Measurements from ENCODE around the gene ZNF860. TPM values are rescaled to one million over a fixed set of nuclear protein-coding genes. Genes with fewer than 3 reads are reported as not detected.

The ZNF860 gene
- total and polyA plus RNA-seq, 2 donors (not counting 1 experiment from before 2014, with no cell fraction given) = 16.2 to 41.4 TPM

DNA sequence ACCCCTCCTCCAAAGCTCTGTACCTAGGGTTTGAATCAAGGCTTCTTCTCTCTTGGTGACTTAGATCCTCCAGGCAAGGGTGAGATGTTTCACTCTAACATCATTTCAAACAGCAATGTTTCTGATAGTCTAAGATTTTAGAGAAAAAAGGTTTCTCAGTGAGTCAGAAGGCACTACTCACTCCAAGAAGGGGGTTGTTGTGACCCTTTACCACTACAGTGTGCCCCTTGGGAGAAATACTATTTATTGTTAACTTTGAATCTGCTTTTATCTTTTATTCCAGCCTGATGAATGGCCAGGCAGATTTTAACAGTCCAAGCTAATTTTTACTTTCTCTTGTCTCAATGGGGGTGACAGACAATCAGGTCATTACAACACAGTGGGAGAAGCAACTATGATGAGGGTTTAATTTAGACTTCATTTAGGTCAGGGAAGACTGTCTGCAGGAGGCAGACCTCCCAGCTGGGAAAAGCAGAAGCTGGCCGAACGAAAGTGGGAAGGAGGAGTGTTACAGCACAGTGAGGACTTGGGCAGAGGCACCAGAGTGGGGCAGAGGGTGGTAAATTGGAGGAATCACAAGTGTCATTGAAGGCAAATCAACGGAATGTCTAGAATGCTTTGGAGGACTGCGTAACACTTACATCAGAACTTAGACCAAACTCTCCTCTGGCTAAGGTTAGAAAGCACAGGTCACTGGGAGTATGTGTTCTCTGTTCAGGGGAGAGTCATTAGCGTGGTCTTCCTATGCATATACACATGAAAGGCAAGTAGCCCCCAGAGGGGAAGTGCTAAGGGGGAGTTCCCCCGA lies 21.2 kb downstream of the ZNF860 start:
- H2AFZ ChIP-seq (ENCODE audit: insufficient read depth, low read depth, low read length, poor library complexity, severe bottlenecking) = no peak overlapping the region
- H3K4me3 ChIP-seq (ENCODE audit: control extremely low read depth in 1 of 5, extremely low read depth in 1 of 5, insufficient read depth in 1 of 5, low read depth in 2 of 5, low read length in 4 of 5) = no peak overlapping the region
- WGBS (ENCODE audit: insufficient coverage) = 30% methylated on average over 3 of the region's 6 CpGs
- CTCF ChIA-PET = interaction anchor here (1.1 to 1.5 kb wide), 2 partner anchors 20 to 141 kb away, joined by 3 read pairs; no protein-coding TSS in a partner anchor
- ATAC-seq (ENCODE audit: low read depth) (no peak), DNase-seq (no peak)
- no peak overlapping the region for H3K9ac ChIP-seq (ENCODE audit: low read length)
- no peaks in the 10 kb centered on the region for H4K20me1 ChIP-seq (ENCODE audit: control insufficient read depth, insufficient read depth, low read length, poor library complexity, severe bottlenecking)
- Mint-ChIP-seq H3K27ac (peak overlapping the region; percentile 81), H3K4me3 (peak overlapping the region; percentile 8), H3K27me3 (no peaks in the 10 kb centered on the region), H3K9me3 (ENCODE audit: insufficient read depth) (no peaks in the 10 kb centered on the region), H3K4me1 (peaks cover 68% of the 10 kb centered on the region)
- peak overlapping the region; percentile 0 for H3K4me2 ChIP-seq (replicated peaks; ENCODE audit: low read depth, low read length, poor library complexity, severe bottlenecking)
- no peak for TF ChIP-seq EZH2 (IDR thresholded peaks at IDR 0.05; ENCODE audit: borderline replicate concordance, insufficient read depth, low read depth, low read length, poor library complexity, severe bottlenecking)
- TF ChIP-seq CTCF (IDR thresholded peaks at IDR 0.05) = no peak
- intact Hi-C loops (cut with micrococcal nuclease) = no loop called here
- peaks cover 39% of the 10 kb centered on the region in 2 donors for H3K4me1 ChIP-seq (ENCODE audit: control insufficient read depth in 2 of 2, insufficient read depth in 2 of 2, low read length in 2 of 2)
- POLR2A ChIA-PET = no interaction called here
- H3K9me3 ChIP-seq (ENCODE audit: control extremely low read depth in 1 of 3, control insufficient read depth in 2 of 3, insufficient read depth in 1 of 3, low read length in 2 of 3) = peaks cover 0 to 3% (median 0%) of the 10 kb centered on the region in 3 donors
- peak overlapping the region in 1 of 2 donors; percentile 30 for H3K27ac ChIP-seq (ENCODE audit: low read length in 2 of 2)
- no peaks in the 10 kb centered on the region for H3K27me3 ChIP-seq (replicated peaks in 1 of 4; ENCODE audit: control extremely low read depth in 1 of 4, control insufficient read depth in 3 of 4, insufficient read depth in 4 of 4, low read length in 3 of 4)
- peaks cover 0 to 4% of the 10 kb centered on the region in 2 experiments for H3K36me3 ChIP-seq (replicated peaks in 1 of 2; ENCODE audit: control extremely low read depth in 1 of 2, control insufficient read depth in 1 of 2, extremely low read depth in 1 of 2, insufficient read depth in 2 of 2, low read length in 1 of 2)
- no peaks in the 10 kb centered on the region for H3K79me2 ChIP-seq (ENCODE audit: control insufficient read depth, insufficient read depth, low read length)

GRCh38 chr3:32003380-32003779 lies 21.8 kb downstream of the ZNF860 start:
- ChIA-PET CTCF (interaction anchor here (1.1 kb wide), 1 partner anchor 21 kb away, joined by 3 read pairs; no protein-coding TSS in a partner anchor), POLR2A (no interaction called here)
- no peaks in the 10 kb centered on the region for H4K20me1 ChIP-seq (ENCODE audit: control insufficient read depth, insufficient read depth, low read length, poor library complexity, severe bottlenecking)
- Mint-ChIP-seq H3K4me1 (peaks cover 63% of the 10 kb centered on the region), H3K27me3 (no peaks in the 10 kb centered on the region), H3K9me3 (ENCODE audit: insufficient read depth) (no peaks in the 10 kb centered on the region), H3K27ac (peak overlapping the region; percentile 81), H3K4me3 (no peak overlapping the region)
- no peak for DNase-seq
- H3K79me2 ChIP-seq (ENCODE audit: control insufficient read depth, insufficient read depth, low read length) = no peaks in the 10 kb centered on the region
- H3K9ac ChIP-seq (ENCODE audit: low read length) = no peak overlapping the region
- no peak overlapping the region for H3K27ac ChIP-seq (ENCODE audit: low read length in 2 of 2)
- intact Hi-C loops (cut with micrococcal nuclease) = no loop called here
- 100% methylated on average over 3 of the region's 3 CpGs for WGBS (ENCODE audit: insufficient coverage)
- ATAC-seq (ENCODE audit: low read depth) = no peak
- peaks cover 0 to 7% (median 0%) of the 10 kb centered on the region in 3 donors for H3K9me3 ChIP-seq (ENCODE audit: control extremely low read depth in 1 of 3, control insufficient read depth in 2 of 3, insufficient read depth in 1 of 3, low read length in 2 of 3)
- H3K4me1 ChIP-seq (ENCODE audit: control insufficient read depth in 2 of 2, insufficient read depth in 2 of 2, low read length in 2 of 2) = peaks cover 39% of the 10 kb centered on the region in 2 donors
- no peaks in the 10 kb centered on the region for H3K27me3 ChIP-seq (replicated peaks in 1 of 4; ENCODE audit: control extremely low read depth in 1 of 4, control insufficient read depth in 3 of 4, insufficient read depth in 4 of 4, low read length in 3 of 4)
- H3K36me3 ChIP-seq (replicated peaks in 1 of 2; ENCODE audit: control extremely low read depth in 1 of 2, control insufficient read depth in 1 of 2, extremely low read depth in 1 of 2, insufficient read depth in 2 of 2, low read length in 1 of 2) = peaks cover 0 to 4% of the 10 kb centered on the region in 2 experiments
- TF ChIP-seq EZH2 (IDR thresholded peaks at IDR 0.05; ENCODE audit: borderline replicate concordance, insufficient read depth, low read depth, low read length, poor library complexity, severe bottlenecking) = no peak
- no peak for TF ChIP-seq CTCF (IDR thresholded peaks at IDR 0.05)
- H3K4me3 ChIP-seq (ENCODE audit: control extremely low read depth in 1 of 5, extremely low read depth in 1 of 5, insufficient read depth in 1 of 5, low read depth in 2 of 5, low read length in 4 of 5) = no peak overlapping the region
- H2AFZ ChIP-seq (ENCODE audit: insufficient read depth, low read depth, low read length, poor library complexity, severe bottlenecking) = no peak overlapping the region
- peak overlapping the region; percentile 0 for H3K4me2 ChIP-seq (replicated peaks; ENCODE audit: low read depth, low read length, poor library complexity, severe bottlenecking)
